GDM1 (cell line): Measurements from ENCODE around the gene PKHD1.
"Not testable (repeated sequence)": the region's sequence is repeated elsewhere in the genome, so short reads cannot be mapped to it uniquely, and the experiment has no call there.

Source experiments
- DNase-seq: peaks from one replicate; lab custom pipeline; 2025; lab: John Stamatoyannopoulos, UW

The PKHD1 gene

DNA sequence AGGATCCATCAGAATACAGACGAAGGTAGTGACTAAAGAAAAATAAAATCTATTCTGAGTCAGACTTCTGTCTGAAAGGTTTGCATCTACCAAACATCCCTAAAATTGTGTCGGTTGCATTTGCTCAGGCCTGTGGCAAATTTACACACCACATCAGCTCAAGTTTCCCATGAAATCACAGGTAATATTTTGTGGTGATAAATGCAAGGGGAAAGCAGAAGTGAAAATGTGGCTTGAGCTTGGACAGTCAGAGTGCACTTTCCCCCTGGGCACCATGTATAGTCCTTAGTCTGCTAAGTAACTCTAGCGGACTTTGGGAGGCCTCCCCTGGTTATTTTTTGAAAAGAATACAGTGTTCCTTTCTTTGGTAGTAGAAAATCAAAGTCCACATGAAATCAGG is 159.1 kb downstream of the PKHD1 start:
- DNase-seq = no peak

DNA sequence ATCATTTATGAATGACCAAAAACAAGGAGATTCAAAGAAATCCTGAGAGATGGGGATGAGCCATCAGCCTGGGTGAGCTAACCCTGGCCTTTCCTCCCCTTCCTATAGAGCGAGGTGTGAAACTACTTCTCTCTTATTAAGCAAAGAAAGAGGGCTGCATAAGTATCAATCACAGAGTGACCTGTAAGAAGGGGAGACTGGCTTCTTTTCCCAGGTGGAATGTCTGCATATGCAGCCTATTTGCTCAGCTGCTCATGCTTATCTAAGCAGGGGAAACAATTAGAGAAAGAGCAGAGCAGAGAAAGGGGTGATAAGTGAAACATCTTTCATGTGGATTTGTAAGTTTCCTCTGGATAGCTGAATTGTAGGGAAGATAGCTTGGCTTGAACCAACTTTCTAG is 160.0 kb downstream of the PKHD1 start:
- DNase-seq = no peak

DNA sequence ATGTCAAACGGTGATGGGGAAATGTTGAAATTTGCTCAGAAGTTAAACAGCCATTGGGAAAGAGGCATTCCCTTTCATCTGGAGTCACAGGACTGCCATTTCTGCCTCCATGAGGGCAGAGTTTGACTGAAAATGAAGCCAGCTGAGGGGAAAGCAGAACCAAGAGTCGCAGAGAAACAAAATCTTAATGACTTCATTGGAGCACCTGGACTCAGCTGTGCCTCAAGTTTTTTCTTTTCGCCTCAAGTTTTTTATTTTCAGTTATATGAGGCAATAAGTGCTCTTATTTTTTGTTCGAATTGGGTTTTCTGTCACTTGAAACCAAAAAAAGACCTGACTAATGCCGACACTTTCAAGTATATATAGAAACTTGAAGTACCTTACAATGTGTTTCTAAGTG is 161.3 kb downstream of the PKHD1 start:
- no peak for DNase-seq

DNA sequence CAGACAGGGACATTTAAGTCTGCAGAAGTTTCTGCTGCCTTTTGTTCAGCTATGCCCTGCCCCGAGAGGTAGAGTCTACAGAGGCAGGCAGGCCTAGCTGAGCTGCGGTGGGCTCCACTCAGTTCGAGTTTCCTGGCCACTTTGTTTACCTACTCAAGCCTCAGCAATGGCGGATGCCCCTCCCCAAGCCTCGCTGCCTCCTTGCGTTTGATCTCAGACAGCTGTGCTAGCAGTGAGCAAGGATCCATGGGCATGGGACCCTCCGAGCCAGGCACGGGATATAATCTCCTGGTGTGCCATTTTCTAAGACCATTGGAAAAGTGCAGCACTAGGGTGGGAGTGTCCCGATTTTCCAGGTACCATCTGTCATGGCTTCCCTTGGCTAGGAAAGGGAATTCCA is 164.9 kb downstream of the PKHD1 start:
- not testable (repeated sequence) for DNase-seq

DNA sequence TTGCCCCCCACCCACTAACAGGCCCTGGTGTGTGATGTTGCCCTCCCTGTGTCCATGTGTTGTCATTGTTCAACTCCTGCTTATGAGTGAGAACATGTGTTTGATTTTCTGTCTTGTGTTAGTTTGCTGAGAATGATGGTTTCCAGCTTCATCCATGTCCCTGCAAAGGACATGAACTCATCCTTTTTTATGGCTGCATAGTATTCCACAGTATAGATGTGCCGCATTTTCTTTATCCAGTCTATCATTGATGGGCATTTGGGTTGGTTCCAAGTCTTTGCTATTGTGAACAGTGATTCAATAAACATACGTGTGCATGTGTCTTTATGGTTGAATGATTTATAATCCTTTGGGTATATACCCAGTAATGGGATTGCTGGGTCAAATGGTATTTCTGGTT is 169.1 kb downstream of the PKHD1 start:
- not testable (repeated sequence) for DNase-seq

DNA sequence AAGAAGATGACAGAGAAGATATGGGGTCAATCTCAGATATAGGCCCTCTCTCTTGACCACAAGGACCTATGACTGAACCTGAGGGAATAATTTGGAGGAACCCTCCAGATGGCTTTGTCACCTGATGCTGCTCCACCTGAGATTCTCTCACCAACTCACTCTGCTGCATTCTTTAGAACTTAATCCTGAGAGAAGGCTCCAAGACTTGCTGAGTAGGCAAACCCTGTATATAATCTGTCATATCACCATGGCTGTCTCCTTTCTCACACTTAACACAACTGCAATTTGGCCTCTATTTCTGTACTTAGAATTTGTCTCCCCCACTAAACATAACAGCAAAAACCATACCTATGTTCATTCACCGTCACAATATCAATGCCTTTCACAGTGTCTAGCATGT is 172.3 kb downstream of the PKHD1 start:
- no peak for DNase-seq

DNA sequence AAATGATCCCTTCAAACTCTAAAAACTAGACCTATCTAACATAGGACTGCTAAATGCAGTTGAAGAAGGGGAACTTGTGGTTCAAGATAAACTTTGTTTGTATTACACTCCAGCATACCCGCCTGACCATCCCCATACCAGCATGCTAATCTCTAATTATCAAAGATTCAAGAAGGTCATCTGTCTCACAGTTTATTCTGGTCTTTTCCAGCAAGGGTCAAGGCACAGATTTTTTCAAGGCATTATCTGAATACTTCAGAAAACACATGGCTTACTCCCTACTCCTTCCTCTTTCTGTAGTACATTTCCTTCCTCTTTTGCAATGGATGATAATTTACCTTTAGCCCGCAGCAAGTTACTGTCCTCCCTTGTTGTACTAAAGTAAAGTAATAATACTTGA is 174.1 kb downstream of the PKHD1 start:
- no peak for DNase-seq

DNA sequence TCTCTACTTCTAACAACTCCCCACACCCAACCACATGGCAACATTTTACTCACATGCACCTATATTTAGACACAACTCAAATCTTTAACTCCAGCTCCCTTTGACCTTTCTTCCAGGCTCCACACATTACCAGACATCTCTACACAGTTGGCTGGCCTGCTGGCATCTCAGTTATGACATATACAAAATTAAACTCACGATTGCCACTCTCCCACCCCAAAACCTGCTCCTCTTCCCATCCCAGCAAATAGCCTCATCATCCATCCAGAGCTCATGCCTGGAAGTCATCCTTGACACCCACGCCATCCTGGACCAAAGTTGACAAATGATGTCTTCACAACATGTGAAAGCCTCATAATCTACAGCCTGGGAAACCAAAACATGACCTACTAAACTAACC is 176.6 kb downstream of the PKHD1 start:
- DNase-seq = no peak

DNA sequence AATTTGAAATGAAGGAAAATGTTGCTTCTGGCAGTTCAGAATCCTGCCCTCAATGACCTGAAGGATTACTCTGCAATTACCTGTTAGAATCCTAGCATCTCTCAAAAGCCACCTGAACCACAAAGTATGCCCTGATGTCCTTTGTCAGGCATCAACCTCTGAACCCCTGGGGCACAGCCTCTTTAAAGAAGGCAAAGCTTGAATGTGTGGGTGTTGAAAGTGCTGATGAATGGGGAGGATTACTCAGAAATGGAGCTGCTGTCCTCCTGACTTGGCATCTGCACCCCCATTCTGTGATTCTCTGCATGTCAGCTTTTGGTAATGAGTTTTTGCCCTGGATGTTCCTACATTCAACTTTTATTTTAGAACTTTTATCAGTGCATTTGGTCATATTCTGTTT is 179.2 kb downstream of the PKHD1 start:
- no peak for DNase-seq

DNA sequence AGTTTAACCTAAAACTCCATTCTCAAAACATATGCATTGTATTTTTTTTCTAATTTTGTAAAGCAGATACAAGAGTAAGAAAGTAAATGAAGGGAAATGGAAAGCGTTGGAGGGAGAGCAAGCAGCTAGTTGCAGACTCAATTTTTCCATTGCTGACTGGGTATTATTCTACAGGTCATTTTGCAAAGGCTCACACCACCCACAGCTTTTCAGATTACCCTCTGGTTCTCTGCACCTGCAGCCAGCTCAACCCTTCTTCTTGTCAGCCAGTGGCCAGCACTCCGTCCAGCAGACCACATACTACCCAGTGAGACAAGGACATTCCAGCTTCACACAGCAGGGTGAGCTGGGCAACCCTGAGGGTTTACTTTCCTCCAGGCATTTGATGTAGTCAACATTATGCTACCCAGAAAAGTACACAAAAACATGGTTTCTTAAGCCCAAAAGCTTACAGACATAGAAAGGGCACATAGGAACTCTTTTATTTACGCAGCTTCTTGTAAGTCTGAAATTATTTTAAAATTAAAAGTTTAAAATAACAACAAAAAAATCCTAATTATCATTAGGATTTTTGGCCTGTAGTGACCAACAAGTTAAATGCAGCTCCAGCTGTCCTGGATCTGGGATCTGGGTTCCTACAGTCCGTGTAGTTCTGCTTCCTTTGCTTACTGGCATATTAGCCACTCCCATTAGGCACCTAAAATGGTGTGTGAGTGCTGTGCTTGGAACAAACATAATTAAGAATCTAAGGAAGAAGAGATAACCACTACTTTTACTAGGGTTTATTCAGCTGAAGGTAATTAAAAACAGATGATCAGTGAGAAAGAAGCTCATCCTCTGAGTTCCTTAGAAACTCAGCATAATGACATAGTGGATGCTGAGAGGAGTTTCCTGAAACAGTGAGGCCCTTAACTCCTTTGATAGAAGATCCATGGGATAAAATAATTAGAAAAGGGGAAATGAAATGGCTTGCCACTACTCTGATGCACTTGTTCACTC is 185.3 kb downstream of the PKHD1 start:
- DNase-seq = no peak

DNA sequence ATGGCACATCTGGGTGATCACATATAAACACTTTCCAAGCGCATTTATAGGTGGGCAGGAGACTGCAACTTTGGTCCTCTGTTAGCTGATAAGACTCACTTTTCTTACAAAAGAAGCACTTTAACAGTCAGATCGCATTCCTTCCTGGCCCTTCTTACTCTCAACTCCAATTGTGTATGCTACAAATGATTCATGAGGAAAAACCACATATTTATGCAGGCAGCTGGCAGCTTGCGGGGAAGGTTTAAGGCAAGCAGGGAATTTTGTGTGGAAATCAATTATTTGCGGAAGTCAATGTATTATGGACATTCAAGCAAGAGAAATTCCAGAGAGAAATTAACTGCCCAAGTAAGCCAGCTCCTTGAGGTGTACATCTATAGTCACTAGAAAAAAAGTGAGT is 194.0 kb downstream of the PKHD1 start:
- DNase-seq = no peak

DNA sequence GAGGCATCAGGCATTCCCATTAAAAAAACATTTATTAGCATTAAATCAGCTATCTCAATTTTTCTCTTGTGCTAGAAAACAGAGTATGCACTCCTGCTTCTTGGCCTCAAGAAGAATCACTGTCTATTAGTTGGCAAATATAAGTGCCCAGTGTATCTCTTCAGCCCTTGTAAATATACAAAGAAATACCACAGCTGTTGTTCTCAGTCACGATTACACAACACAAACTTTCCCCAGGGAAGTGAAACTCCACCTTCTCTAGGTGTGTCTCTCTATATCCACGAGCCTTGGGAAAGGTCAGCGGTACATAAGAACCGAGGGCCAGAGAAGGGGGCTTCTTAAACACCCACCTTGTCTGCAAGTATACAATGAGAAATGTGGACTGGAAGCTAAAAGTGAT is 194.7 kb downstream of the PKHD1 start:
- no peak for DNase-seq

DNA sequence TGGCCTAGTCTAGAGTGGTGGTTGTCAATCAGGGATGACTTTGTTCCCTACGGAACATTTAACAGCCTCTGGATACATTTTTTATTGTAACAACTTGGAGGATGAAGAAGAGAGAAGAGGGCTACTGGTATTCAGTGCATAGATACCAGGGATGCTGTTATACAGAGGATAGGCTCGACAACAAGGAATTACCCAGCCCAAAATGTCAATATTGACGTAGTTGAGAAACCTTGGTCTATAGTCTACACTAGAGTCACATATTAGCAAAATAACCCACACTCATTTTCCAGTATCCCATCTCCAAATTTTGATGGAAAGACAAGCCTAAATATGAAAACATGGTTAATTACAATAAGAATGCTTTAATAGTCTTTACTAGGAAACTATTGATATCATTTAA is 195.1 kb downstream of the PKHD1 start:
- DNase-seq = no peak

DNA sequence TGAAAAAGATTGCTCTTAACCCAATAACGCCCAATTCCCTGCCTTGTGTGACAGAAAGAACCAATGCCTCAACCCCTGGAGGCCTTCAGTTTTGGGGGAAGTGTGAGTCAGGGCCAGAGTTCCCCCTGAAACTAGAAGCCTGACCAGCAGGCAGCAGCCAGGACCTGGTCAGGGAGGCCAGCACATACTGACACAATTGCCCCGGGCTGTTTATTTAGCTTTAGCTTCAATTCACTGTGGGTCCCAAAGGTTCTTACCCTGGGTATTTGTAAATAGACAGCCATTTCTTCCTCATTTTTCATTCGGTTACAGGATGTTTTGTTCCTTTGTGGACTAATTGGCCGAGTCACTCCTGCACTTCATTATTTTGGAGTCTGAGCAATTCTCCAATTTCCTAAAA is 195.6 kb downstream of the PKHD1 start:
- no peak for DNase-seq

DNA sequence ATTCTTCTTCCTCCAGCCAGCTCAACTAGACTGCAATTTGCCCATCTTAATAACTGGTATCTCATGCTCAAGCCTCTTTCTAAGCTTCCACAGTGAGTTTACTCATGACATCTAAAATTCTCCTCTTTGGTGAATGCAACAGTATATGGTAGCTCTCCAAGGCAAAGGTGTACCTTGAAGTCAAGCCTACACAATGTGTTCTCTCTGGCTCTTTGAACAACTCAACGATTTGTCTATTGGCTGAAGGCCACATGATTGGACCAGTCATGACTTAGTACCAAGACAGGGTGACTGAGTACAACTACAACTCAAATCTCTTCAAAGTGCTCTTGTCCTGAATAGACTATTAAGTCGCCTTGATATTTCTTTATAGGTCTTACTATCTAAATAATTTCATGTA is 199.6 kb downstream of the PKHD1 start:
- no peak for DNase-seq

DNA sequence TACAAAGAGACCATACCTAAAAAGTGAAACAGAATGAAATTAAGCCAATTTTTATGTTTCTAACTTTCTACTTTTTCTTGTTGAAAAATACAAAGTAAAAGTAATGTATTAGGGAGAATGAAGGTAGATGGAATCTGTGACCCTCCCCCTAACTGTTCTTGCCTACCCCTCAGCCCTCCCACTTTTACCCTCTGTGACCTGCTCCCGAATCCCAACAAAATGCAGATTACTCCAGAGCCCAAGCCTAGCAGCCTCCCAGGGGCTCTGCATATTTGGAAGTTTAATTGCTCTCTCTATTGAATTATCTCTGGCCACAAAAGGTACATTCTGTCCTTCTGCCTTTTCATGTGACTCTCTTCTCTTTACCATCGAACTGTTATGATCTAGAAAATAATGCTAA is 201.5 kb downstream of the PKHD1 start:
- DNase-seq = no peak

DNA sequence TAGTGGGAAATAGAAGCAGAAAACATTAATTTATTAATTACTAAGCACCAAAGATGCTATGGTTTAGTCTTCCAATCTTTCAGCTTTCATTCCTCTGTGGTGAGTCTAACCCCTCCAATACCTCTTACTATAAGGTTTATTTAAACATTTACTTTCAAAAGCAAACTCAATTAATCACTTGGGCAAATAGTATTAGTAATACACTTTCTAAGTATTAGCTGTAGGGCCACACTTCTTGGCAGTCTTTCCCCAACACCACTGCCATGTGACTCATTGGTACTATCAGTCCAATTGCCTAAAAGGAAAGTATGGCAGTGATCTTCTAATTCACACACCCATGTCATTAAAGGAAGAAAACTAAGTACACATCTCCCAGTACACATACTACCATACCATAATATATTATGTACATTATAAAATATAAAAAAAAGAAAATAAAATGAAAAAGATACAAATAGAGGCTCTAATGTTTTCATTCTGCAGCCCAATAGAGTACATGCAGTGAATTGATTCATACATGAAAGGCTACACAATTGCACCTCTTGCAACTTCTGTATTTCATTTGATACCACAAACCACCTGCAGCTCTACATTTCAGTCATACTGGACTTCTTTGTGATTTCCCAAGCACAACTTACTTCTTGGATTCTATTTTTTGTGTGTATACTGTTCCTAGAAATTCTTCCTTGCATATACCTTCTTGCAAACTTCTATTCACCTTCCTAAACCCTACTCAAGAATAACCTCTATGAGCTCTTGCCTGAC is 218.6 kb downstream of the PKHD1 start:
- DNase-seq = no peak

DNA sequence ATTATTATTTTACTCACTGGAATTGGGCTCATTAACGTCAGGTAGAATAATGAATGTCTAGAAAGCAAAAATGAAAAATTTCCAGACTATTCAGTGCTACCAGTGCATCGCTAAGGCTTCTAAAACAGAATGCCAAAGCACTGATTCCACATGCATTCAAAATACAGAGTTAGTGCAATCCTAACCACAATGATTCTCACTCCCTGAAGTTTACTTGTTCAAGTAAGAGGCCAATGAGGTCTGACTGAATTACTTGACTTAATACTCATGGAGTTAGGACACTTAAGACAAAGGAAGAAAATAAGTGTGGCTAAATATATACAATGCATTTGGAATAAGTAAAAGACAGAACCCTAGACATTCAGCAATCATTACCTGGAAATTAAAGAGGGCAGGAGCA is 220.5 kb downstream of the PKHD1 start:
- DNase-seq = no peak

DNA sequence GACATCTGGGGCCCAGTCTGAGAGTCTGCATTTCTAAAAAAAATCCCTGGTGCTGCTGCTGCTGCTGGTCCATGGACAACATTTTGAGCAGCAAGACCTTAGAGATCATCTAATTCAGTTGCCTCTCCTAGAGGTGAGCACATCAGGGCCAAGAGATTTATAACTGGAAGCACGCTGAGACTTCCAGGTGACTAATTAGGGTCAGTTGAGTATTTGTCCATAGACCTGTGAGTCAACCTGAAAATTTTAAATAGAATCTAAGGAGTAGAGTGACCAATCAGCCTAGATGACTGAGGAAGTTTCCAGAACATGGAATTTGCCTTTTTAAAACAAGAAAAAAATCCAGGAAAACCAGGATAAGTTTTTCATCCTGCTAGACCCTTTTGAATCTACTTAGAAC is 221.4 kb downstream of the PKHD1 start:
- no peak for DNase-seq

DNA sequence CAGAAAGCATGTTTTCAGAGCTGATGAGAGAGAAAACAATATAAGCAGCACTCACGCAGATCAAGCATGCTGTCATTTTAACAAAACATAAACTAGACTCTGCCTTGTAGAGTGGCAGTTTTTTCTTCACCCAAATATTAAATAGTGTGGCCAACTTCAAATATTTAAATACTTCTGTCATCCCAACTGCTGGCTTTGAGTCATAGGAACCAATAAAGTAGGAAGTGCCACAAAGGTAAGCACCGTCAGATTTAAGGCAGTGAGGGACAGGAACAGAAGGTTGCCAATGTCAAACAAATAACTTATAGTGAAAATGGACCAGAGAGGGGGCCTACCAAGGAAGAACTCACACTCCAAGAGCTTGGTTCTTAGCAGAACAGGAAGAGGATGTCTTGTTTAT is 222.2 kb downstream of the PKHD1 start:
- DNase-seq = no peak

DNA sequence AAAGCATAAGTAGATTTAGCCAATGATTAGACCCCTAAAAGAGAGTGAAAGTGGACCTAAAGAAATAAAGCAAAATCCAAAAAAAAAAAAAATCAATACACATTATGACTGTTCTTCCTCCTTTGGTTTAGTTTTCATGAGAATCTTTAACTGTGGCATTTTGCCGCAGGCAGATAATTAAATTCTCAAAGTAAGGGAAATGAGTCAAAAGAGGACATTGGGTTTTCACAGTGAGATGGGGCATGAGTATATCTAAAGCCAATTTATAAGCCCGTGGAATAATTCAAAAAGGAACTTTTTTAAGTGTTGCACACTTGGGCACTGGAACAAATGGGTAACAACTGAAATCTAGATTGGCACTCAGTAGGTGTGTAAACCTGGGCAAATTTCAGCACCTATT is 230.3 kb downstream of the PKHD1 start:
- DNase-seq = no peak

DNA sequence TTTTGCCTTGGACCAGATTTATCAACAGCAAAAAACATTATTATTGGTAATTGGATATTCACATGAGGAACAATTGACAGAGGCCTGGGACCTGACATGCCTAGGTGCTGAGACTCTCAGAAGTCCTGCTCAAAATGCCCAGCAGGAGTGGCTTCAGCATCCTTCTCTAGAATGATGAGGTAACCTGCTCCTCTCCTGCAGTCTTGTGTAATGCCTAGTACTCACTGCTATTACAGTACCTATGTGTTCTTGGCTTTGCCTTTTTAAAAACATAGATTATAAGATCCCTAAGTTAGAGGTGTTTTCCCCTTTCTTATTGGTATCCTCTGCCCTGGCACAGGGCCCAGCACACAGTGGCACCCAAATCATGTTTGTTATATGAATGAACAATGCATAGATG is 230.9 kb downstream of the PKHD1 start:
- no peak for DNase-seq
